Breast epithelium (tissue), 3 donors: Measurements from ENCODE around the gene PUS7.

Source experiments
- CTCF ChIP-seq, 3 donors: fragments of 450-650 bp; IDR thresholded peaks; one replicate each; pipeline ENCODE4 v1.5.1; 2016 to 2017; ENCODE audit warnings: antibody characterized with exemption in 3 of 3, mild to moderate bottlenecking in 3 of 3, moderate library complexity in 3 of 3
- POLR2A ChIP-seq: fragments of 450-650 bp; IDR thresholded peaks from one replicate; pipeline ENCODE4 v1.6.1; 2016; ENCODE audit warnings: antibody characterized with exemption, mild to moderate bottlenecking, moderate library complexity
- POLR2AphosphoS5 ChIP-seq, 3 donors: sonication (generic); formaldehyde crosslinking; IDR thresholded peaks; one replicate each; pipeline ENCODE4 v1.6.1; 2017; ENCODE audit warnings: antibody characterized with exemption in 3 of 3

GRCh38 chr7:105426606-105427146 lies 95.4 kb downstream of the PUS7 start:
- TF ChIP-seq POLR2A, result no peak
- no peak for TF ChIP-seq CTCF (IDR thresholded peaks at IDR 0.05)
- TF ChIP-seq POLR2AphosphoS5 (IDR thresholded peaks at IDR 0.05), result no peak
